ENCODE measurements around the gene DZIP3.

Gene DZIP3

GRCh38 chr3:108554229-108554628, 35.3 kb upstream of the DZIP3 start:
- TF ChIP-seq CTCF (IDR thresholded peaks at IDR 0.05; ENCODE audit: control extremely low read depth, extremely low read depth, low read depth, missing control alignments): no peak
- ChIA-PET CTCF (interaction anchor here (1.2 to 8.0 kb wide), 9 partner anchors 9 to 79 kb away, joined by 3 to 217 read pairs (median 27); partner anchors contain the start of genes CIP2A and DZIP3), POLR2A (no interaction called here)
- no peak for DNase-seq (ENCODE audit: extremely low spot score)

GRCh38 chr3:108554913-108555571, 34.5 kb upstream of the DZIP3 start:
- no peak for DNase-seq (ENCODE audit: extremely low spot score)
- ChIA-PET POLR2A (no interaction called here), CTCF (interaction anchor here (0.7 to 8.0 kb wide), 7 partner anchors 9 to 617 kb away, joined by 3 to 217 read pairs (median 27); no protein-coding TSS in a partner anchor)
- no peak for TF ChIP-seq CTCF (IDR thresholded peaks at IDR 0.05; ENCODE audit: control extremely low read depth, extremely low read depth, low read depth, missing control alignments)

- ChIA-PET POLR2A (no interaction called here), CTCF (interaction anchor here (1.4 to 8.0 kb wide), 5 partner anchors 8 to 618 kb away, joined by 3 to 217 read pairs (median 42); no protein-coding TSS in a partner anchor)
- DNase-seq (ENCODE audit: extremely low spot score): no peak
- no peak for TF ChIP-seq CTCF (IDR thresholded peaks at IDR 0.05; ENCODE audit: control extremely low read depth, extremely low read depth, low read depth, missing control alignments)
Measured at GRCh38 chr3:108555966-108556581, 33.4 kb upstream of the DZIP3 start.

- ChIA-PET CTCF (interaction anchor here (1.4 to 5.5 kb wide), 2 partner anchors 9 to 36 kb away, joined by 3 to 42 read pairs; no protein-coding TSS in a partner anchor), POLR2A (no interaction called here)
- no peak for DNase-seq (ENCODE audit: extremely low spot score)
- TF ChIP-seq CTCF (IDR thresholded peaks at IDR 0.05; ENCODE audit: control extremely low read depth, extremely low read depth, low read depth, missing control alignments): no peak
Measured at GRCh38 chr3:108562565-108562964, 27.0 kb upstream of the DZIP3 start.

GRCh38 chr3:108564564-108564963, 25.0 kb upstream of the DZIP3 start:
- no peak for DNase-seq (ENCODE audit: extremely low spot score)
- no peak for TF ChIP-seq CTCF (IDR thresholded peaks at IDR 0.05; ENCODE audit: control extremely low read depth, extremely low read depth, low read depth, missing control alignments)
- ChIA-PET CTCF (interaction anchor here (0.8 to 5.5 kb wide), 2 partner anchors 11 to 21 kb away, joined by 4 to 42 read pairs; no protein-coding TSS in a partner anchor), POLR2A (no interaction called here)

- no peak for DNase-seq (ENCODE audit: extremely low spot score)
- ChIA-PET POLR2A (no interaction called here), CTCF (interaction anchor here (5.5 kb wide), 1 partner anchor 12 kb away, joined by 42 read pairs; no protein-coding TSS in a partner anchor)
- TF ChIP-seq CTCF (IDR thresholded peaks at IDR 0.05; ENCODE audit: control extremely low read depth, extremely low read depth, low read depth, missing control alignments): no peak
Measured at GRCh38 chr3:108565506-108565905, 24.0 kb upstream of the DZIP3 start.
